ENCODE results near the gene DGAT2.

Gene DGAT2

DNA sequence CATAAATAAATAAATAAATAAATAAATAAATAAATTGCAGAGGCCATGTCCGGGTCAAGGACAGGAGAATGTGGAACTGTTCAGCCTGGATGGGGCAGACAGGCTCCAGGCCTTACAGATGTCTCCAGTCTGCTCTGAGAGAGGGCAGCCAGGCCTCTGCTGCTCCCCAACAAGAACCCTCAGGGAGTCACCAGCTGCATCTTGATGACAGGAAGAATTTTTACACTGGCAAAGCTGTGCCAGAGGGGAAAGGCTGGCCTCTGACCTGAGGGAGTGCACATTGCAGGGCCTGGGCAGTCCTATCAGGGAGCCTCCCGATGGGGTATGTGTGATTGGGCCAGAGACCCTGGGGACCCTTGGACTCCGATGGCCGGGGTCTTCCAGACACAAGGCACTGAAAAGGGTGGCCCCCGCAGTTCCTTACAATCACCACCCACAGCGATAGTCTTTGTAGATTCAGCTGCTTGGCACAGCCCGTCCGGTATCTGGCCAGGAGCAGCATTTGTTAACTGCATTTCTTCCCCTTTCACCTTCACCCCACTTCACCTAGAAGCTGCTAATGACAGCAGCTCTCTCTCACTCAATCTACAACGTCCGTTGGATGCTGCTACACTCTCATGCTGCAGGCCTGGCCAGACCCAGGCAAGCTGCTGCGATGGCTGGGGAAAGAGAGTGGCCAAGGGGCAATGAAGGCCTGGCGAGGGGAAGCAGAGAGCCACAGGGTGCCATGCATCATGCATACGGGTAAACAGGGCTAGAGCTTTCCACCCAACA lies 42.8 kb upstream of the DGAT2 start:
- TF ChIP-seq, protein P1, sequence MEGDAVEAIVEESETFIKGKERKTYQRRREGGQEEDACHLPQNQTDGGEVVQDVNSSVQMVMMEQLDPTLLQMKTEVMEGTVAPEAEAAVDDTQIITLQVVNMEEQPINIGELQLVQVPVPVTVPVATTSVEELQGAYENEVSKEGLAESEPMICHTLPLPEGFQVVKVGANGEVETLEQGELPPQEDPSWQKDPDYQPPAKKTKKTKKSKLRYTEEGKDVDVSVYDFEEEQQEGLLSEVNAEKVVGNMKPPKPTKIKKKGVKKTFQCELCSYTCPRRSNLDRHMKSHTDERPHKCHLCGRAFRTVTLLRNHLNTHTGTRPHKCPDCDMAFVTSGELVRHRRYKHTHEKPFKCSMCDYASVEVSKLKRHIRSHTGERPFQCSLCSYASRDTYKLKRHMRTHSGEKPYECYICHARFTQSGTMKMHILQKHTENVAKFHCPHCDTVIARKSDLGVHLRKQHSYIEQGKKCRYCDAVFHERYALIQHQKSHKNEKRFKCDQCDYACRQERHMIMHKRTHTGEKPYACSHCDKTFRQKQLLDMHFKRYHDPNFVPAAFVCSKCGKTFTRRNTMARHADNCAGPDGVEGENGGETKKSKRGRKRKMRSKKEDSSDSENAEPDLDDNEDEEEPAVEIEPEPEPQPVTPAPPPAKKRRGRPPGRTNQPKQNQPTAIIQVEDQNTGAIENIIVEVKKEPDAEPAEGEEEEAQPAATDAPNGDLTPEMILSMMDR (IDR thresholded peaks at IDR 0.05; ENCODE audit: extremely low read depth, missing control alignments): no peak
- DNase-seq (ENCODE audit: low spot score): no peak

DNA sequence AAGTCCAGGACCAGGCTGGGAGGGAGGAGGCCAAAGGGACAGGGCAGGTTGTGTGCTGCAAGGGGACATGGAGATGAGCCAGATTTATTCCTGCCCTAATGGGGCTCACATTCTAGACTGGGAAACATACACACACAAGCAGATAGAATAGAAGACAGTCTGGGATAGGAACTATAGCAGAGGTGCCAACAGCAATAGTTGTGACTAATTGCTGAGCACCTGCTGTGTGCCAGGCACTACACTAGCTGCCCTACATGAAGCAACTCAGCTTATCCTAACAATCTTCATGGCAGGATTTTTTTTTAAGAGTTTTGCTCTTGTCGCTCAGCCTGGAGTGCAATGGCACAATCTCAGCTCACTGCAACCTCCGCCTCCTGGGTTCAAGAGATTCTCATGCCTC lies 39.6 kb upstream of the DGAT2 start:
- TF ChIP-seq, protein P1 (IDR thresholded peaks at IDR 0.05; ENCODE audit: extremely low read depth, missing control alignments): no peak
- no peak for DNase-seq (ENCODE audit: low spot score)

DNA sequence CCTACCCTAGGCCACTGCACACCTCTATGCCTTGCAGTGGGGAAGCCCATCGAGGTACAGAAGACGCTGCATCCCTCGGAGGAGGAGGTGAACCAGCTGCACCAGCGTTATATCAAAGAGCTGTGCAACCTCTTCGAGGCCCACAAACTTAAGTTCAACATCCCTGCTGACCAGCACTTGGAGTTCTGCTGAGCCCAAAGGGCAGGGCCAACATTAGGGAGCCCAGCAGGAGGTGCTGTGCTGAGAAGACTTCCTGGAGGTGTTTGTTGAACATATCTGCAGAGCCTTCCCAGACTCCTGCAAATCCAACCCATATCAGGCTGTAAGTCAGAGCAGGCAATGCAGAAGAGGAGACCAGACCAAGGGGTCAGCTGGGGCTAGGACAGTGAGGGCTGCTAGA lies 37.5 kb upstream of the DGAT2 start:
- TF ChIP-seq, protein P1 (IDR thresholded peaks at IDR 0.05; ENCODE audit: extremely low read depth, missing control alignments): no peak
- DNase-seq (ENCODE audit: low spot score): no peak

DNA sequence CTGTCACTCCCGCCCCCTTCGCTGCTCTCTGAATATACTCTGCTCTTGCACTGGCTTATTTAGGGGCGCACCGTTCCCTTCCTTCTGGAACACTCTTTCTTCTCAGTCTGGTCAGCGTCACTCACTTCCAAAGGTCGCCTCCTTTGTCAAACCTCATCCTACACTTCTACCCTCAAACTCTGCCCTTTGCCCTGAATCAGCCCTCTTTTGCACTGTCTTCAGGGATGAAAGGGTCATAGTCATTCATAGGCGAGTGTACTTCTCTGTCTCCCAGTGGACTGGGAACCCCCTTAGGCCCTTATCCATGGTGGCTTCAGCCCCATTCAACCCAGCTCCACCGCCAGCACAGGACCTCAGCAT lies 35.5 kb upstream of the DGAT2 start:
- no peak for DNase-seq (ENCODE audit: low spot score)
- TF ChIP-seq, protein P1 (IDR thresholded peaks at IDR 0.05; ENCODE audit: extremely low read depth, missing control alignments): no peak

DNA sequence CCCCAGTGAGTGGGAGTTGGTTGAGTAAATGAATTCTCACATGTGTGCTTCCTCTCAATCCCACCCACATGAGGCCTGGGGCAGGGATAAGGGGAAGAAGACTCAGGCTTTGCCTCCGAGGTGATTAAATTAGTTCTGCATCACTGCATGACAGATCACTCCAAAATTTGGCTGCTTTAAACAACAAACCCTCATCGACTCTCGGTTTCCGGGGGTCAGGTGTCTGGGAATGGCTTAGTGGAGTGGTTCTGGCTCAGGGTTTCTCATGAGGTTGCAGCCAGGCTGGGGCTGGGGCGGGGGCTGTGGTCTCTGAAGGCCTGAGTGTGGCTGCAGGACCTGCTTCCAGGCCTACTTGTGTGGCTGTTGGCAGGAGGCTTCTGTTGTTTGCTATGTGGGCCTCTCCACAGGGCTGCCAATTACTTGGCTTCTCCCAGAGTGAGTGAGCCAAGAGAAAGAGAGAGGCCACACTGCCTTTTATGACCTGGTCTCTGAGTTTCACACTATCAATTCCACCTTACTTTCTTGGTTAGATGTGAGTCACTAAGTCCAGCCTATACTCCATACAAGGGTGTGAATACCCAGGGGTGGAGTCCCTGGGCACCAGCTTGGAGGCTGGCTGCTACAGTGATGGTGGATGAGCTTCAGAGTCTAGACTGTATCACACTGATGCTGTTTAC lies 35.0 kb upstream of the DGAT2 start:
- TF ChIP-seq, protein P1 (IDR thresholded peaks at IDR 0.05; ENCODE audit: extremely low read depth, missing control alignments): no peak
- DNase-seq (ENCODE audit: low spot score): no peak

DNA sequence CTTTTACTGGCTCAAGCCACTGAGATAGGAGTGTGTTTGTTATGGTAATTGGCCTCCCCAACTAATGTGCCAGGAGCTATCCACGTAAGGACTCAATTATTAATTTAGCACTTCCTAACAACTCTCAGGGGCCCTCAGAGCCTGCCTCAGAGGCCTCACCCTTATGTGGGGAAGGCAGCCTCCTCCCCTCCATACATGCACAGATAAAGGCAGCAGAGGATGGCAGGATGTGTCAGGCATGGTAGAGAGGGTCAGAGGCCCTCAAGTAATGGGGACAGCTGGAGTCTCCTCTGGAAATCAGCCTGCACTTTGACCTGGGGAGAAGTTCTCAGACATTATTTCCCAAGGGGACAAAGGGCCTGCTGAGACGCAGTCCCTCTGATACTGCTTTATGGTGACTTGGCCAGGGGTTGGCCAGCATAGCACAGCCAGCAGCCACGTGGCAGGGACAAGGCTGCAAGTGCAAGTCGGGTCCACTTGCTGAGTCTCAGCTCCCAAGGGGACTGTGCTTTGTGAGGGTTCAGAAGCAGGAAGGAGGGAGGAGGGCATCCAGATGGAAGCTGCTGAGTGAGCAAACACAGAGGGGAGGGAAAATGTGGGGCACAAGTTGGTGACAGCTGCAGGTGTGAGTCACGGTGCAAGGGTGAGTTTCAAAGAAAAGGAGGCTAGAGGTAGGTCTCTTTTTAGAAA lies 33.9 kb upstream of the DGAT2 start:
- no peak for DNase-seq (ENCODE audit: low spot score)
- TF ChIP-seq, protein P1 (IDR thresholded peaks at IDR 0.05; ENCODE audit: extremely low read depth, missing control alignments): no peak

Data from GM20000 (cell line).